GDM1 (cell line): ENCODE results near the gene RASGRF2.
"Not testable (repeated sequence)": the region's sequence is repeated elsewhere in the genome, so short reads cannot be mapped to it uniquely, and the experiment has no call there.

Experiments
- DNase-seq: peaks from one replicate; lab custom pipeline; 2025; lab: John Stamatoyannopoulos, UW

Gene RASGRF2

GRCh38 chr5:80982093-80982492 is 21.9 kb downstream of the RASGRF2 start:
- no peak for DNase-seq

- no peak for DNase-seq
These were observed 25.6 kb downstream of the RASGRF2 start for GRCh38 chr5:80985600-80986228.

GRCh38 chr5:80986382-80986781 is 26.2 kb downstream of the RASGRF2 start:
- DNase-seq, result no peak

DNA sequence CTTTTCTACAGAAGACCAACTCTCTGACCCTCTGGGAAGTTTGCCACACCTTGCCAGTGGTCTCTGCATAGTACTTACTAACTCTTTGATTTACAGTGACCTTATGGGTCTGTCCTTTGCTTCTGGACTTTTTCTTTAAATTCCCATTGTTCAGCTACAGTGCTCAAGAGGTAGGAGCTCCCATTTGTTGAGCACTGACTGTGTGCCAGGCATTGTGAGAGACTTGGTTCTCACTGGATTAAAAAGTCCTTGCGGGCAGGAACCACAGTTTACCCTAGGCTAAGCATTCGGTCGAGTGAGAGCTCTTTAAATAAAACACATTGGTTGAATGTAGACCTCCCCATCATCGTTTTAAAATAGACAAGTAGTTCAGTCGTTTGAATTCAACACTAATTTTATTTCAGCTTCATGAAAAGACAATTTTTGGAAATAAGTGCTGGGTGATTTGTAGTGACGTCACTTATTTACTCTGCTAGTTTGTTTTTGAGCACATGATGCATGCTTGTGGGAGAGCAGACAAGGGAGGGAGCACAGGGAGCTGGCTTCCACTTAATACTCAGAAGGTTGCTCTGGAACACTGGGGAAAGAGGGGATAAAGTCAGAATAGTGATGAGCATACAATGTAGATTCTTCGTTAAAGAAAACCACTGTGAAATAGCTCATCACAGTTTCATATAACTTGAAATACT is 27.1 kb downstream of the RASGRF2 start:
- no peak for DNase-seq

- no peak for DNase-seq
These were observed 28.3 kb downstream of the RASGRF2 start for GRCh38 chr5:80988419-80988935.

DNA sequence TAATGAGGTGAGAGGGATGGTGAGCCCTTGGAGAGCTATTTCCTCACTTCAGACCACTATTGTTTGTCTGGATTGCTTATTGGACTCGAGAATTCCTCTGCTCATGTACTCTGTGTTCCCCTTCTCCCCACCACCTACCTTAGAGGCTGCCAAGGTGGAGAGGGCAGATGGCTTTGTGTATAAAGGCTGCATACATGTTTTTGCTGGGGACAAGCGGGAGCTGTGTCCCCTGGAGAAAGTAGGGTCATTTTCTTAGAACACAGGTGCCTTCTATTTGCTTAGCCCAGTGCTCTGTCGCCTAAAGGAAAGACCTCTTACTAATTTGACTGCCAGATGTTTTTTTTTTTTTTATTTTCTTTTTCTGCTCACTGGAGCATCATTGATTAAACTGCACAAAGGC is 29.7 kb downstream of the RASGRF2 start:
- no peak for DNase-seq

GRCh38 chr5:80990527-80990926 is 30.4 kb downstream of the RASGRF2 start:
- DNase-seq, result no peak

GRCh38 chr5:80990971-80991370 is 30.8 kb downstream of the RASGRF2 start:
- DNase-seq, result no peak

- DNase-seq, result no peak
These were observed 35.7 kb downstream of the RASGRF2 start for GRCh38 chr5:80995908-80996307.

GRCh38 chr5:80998590-80998979 is 38.4 kb downstream of the RASGRF2 start:
- DNase-seq, result no peak

DNA sequence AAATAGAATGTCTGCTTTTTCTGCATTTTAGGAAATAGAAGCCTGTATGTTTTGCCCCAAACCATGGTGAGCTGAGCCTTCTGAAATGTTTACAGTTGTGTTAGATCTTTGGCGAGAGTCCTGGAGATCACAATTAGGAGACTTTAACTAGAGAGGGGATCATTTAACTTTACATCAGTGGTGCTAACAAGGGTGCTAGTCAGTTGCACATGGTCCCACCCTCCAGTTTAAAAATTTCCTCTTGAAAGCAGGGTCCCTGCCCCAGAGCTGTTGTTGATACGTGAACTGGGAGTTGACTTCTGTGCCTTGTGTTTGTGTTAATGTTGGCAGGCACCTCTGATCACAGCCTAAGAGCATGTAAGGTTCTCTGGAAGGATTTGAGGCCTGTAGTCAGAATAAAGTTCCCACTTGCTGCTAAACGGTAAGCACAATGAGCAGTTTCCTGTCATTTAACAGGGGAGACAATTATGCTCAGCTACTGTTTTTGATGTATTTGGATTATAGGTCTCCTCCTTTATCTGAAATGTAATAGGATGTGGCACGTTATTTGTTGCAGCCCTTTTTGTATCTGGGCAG is 43.7 kb downstream of the RASGRF2 start:
- no peak for DNase-seq

DNA sequence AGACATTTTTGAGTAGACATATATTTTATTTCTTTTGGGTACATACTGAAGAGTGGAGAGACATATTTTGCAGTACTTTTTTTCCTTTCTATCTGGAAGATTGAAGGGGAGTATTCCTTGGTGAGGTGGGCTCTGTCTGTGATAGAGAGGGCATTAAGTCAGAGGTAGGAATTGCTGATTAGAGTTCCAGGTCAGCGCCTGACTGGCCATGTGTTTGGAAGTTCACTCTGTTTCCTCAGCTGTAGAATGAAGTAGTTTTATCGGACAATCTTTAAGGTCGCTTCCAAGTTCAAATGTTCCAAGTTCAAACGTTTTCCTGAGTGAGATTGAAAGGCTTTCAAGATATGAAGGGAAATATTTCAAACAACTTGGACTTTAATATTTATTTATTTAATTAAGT is 45.5 kb downstream of the RASGRF2 start:
- DNase-seq, result no peak

DNA sequence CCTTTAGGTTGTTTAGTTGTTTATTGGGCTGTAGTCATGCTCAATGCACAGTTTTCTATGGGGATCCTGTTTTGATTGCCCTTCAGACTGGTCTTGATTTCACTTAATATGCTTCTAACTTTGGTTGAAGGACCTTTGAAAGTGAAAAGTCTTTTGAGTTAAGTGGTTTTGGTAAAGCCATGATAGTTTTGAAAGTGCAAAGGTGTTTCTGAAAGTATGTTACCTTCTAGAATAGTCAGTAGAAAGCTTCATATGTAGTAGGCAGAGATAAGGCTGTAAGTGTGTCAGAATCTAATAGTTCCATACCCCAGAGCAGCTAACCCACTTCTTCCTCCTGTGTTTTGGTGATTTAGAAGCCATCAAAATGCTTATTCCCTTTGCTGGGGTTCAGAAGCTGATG is 46.1 kb downstream of the RASGRF2 start:
- no peak for DNase-seq

- DNase-seq, result no peak
These were observed 46.9 kb downstream of the RASGRF2 start for GRCh38 chr5:81006947-81007636.

DNA sequence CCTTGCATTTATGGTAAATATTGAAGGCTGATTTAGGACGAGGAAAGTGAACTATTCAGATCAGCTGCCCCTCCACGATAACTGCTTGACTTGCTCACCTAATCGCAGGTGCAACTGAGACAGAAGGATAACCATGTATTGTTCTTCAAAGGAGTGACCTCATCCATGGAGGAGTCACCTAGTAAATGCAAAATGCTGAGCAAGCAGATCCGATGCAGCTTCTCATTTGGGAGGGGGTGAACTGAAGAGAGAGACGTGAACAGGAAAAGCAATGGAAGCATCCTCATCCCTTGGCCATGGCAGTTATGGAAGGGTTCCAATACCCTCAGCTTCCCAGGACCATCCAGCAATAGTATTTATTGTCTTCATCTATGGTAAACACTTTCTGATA is 47.5 kb downstream of the RASGRF2 start:
- no peak for DNase-seq

DNA sequence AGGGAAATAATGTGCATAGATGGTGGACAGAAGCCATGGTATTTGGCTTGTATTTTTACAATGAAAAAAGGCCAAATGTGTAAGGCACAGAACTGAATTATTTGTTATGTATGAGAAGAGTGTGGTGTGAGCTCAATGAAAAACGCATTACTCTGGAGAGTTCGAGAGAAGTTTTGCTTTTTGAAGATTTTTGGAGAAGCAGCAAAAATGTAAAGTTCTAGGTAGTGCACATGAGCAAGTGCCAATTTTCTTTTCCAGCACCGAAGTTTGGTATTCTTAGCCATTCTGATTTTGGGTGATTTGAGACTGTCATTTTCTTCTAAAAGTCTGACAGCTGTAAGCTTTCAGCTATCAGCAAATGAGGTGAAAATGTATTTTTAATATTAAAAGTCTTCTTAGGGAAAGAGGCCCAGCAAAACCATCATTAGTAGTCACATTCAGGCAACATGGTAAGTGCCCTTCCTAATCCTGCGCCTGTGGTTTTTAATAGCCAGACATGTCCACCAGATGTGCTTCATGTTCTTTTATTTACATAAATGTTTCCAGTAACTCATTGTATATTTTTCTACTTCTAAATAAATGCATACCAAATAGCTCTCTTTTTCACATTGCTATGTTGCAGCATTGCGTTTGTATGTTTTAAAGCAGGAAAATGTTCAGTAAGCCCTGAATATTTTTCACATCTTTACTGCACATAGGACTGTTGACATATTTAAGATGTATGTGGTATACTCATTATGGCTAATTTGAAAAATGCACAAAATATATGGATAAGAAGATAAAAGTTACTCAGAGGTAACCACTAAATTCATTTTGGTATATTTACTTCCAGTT is 50.4 kb downstream of the RASGRF2 start:
- DNase-seq, result no peak

- no peak for DNase-seq
These were observed 54.2 kb downstream of the RASGRF2 start for GRCh38 chr5:81014348-81014747.

GRCh38 chr5:81016116-81016515 is 56.0 kb downstream of the RASGRF2 start:
- DNase-seq, result no peak

GRCh38 chr5:81017320-81017719 is 57.2 kb downstream of the RASGRF2 start:
- DNase-seq, result no peak

DNA sequence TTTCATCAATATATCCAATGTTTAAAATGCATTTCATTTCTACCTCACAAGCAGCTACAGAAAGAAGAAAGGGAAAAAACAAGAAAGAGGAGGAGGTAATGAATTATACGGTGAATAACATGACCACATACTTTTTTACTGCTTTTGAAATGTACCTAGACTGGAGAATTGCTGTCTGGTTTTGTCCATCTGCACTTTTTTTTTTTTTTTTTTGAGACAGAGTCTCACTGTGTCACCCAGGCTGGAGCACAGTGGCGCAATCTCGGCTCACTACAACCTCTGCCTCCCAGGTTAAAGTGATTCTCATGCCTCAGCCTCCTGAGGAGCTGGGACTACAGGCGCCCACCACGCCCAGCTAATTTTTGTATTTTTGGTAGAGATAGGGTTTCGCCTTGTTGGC is 58.4 kb downstream of the RASGRF2 start:
- not testable (repeated sequence) for DNase-seq

GRCh38 chr5:81019748-81020147 is 59.6 kb downstream of the RASGRF2 start:
- DNase-seq, result no peak
